GM19438 (cell line): Measurements from ENCODE around the gene SLC28A1.

Experiments used
- ATAC-seq: cut with Tn5 transposase; IDR thresholded peaks from one replicate; pipeline ENCODE4 v1.9.1; 2021; ENCODE audit warnings: low read depth; ENCODE audit not compliant: unreplicated experiment

The SLC28A1 gene

DNA sequence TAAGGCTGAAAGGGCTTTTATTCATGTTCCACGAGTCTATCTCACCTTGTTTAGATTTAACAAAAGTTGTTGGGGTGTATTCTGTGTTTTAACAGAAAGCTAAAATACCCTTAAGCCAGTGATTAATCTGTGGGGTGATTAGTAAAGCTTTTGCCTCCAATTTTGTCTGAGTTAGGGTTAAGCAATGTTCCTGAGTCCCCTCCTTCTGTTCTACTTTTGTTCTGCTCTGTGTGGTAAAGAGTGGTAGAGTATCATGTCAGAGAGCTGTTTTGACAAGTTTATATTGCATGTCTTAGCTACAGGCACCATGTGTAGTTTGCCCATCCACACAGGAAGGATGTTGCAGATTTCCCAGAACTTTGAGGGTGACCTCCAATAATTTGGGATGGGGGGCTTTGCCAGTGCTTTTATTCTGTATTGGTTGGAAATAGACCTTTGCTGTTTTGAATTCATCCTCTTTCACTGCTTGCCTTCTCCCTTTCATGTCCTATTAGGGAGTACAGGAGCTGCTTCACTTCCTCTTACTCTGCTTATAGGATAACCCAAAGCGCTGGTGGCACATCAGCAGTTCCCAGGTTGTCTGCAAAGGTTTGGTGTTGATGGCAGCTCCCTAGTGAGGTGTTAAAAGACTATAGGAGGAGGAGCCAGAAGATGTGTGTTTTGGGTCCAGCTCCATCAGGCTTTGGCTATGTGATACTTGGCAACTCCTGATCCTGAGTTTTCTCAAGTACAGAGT is 104.6 kb downstream of the SLC28A1 start:
- ATAC-seq: no peak

DNA sequence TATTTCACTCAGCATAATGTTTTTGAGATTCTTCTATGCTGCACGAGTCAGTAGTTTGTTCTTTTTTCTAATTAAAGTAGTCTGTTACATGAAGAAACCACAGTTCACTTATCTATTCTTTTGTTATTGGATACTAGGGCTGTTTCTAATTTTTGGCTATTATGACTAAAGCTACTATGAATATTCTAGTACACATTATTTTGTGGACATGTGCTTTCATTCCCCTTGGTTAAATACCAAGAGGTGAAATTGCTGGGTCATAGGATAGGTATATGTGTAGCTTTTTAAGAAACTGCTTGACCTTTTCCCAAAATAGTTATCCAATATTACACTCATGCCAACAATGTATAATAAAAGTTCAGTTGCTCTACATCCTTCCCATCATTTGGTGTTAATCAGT is 106.0 kb downstream of the SLC28A1 start:
- ATAC-seq: no peak

DNA sequence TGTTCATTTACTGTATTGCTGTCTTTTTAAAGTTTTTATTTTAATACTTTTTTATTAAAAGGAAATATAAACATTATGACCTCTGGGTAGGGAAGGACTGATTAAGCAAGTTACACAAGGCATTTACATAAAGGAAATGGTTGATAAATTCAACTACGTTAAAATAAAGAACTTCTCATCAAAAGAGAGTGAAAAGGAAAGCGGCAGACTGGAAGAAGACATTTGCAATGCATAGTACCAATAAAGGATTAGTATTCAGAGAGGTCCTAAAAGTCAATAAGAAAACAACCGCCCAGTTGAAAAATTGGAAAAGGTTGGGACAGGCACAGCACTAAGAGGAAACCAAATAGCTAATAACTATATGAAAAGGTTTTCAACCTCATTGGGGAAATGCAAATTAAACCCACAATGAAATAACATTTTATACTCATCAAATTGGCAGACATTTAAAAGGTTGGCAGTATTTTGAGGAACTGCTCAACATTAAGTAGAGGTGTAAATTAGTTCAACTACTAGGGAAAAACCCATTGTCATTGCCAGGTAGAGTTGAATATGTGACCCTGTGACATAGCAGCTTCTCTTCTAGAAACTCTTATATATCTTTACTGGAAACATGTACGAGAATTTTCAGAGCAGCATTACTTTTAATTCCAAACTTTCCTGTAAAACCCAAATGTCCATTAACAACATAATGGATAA is 106.7 kb downstream of the SLC28A1 start:
- ATAC-seq: no peak

DNA sequence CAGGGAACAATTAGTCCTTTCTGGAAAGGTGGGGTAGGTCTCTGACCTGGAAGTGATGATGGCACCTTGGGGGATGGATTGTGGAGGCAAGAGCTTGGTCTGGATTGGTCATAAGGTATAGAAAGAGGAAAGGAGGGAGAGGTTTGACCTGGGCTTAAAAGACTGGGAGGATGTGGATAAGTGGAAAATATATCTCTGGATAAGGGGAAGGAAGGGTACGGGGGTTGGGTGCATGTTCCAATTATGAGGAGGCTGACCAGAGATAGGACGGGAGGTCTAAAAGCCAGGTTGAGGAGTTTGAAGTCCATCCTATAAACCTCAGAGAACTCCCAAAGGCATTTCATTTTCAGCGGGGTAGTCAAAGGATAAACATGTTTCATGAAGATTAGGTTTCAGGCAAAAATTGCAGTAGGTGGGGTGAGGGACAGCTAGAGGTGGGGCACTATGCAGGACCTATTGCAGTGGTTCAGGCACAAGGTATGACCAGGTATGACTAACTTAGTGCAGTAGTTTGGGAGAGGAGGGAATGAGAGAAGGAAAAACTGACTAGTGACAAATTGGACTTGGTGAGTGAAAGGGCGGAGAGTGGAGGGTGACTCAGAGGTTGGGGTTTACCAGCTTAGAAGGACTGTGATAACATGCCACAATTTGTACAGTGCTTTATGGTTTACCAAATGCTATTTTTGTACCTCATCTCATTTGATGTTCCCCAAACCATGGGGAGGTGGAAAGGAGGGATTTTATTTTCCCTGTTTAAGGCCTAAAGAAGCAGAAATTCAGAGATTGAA is 107.9 kb downstream of the SLC28A1 start:
- no peak for ATAC-seq
